Activated B cell treated with CpG ODN at 0.5 μM for 24 hours (primary cell): ENCODE measurements around the gene PRAME. TPM values are rescaled to one million over a fixed set of nuclear protein-coding genes. Genes with fewer than 3 reads are reported as not detected.

Experiments used
- ATAC-seq: fragments of 200-7000 bp; cut with Tn5 transposase; one replicate; pipeline ENCODE4 v1.10.0; 2021; ENCODE audit warnings: low read depth, mild to moderate bottlenecking, moderate library complexity
- CTCF ChIA-PET: fragments of 350-600 bp; sonication (Branson Sonifier 250); formaldehyde crosslinking; loops from one replicate; lab custom pipeline; 2021; ENCODE audit warnings: antibody characterized with exemption; lab: Charles Lee
- POLR2A ChIA-PET: fragments of 350-600 bp; sonication (Branson Sonifier 250); formaldehyde crosslinking; loops from one replicate; lab custom pipeline; 2021; ENCODE audit warnings: antibody characterized with exemption; lab: Charles Lee
- DNase-seq: peaks from one replicate; pipeline ENCODE4 v3.0.0; 2022
- H3K27ac Mint-ChIP-seq: one replicate; pipeline ENCODE4 v1.8.0; 2020; ENCODE audit warnings: mixed read lengths
- H3K27me3 Mint-ChIP-seq: one replicate; pipeline ENCODE4 v1.8.0; 2021; ENCODE audit warnings: mixed read lengths
- H3K36me3 Mint-ChIP-seq: one replicate; pipeline ENCODE4 v1.8.0; 2021; ENCODE audit warnings: low read depth, mixed read lengths
- H3K4me1 Mint-ChIP-seq: one replicate; pipeline ENCODE4 v1.8.0; 2021; ENCODE audit warnings: mixed read lengths
- H3K4me3 Mint-ChIP-seq: one replicate; pipeline ENCODE4 v1.8.0; 2020; ENCODE audit warnings: mild to moderate bottlenecking, mixed read lengths
- H3K9me3 Mint-ChIP-seq: one replicate; pipeline ENCODE4 v1.8.0; 2020; ENCODE audit warnings: mixed read lengths
- CTCF ChIP-seq: fragments of 200-600 bp; IDR thresholded peaks from one replicate; pipeline ENCODE4 v1.8.0; 2022; ENCODE audit warnings: antibody characterized with exemption, mild to moderate bottlenecking
- intact Hi-C: fragments of 100-400 bp; cut with micrococcal nuclease; formaldehyde crosslinking; loops from one replicate; pipeline ENCODE4 v1.15.1; 2024
- total RNA-seq: library from RNA; stranded (reverse); gene quantifications from 2 replicates; pipeline ENCODE4 v1.2.3, GENCODE V29; 2022

The PRAME gene
- total RNA-seq, 1 donor from 2014 or later = not detected

- Mint-ChIP-seq H3K27ac (no peak overlapping the region), H3K4me3 (no peak overlapping the region), H3K27me3 (no peaks in the 10 kb centered on the region), H3K4me1 (peaks cover 9% of the 10 kb centered on the region), H3K36me3 (no peaks in the 10 kb centered on the region), H3K9me3 (no peaks in the 10 kb centered on the region)
- no peak for DNase-seq
- intact Hi-C loops = loop anchor here (10.0 kb wide), 1 partner anchor 71 kb away; no protein-coding TSS in a partner anchor
- ChIA-PET CTCF (no interaction called here), POLR2A (no interaction called here)
- ATAC-seq = no peak
- TF ChIP-seq CTCF = no peak
Observed at GRCh38 chr22:22555596-22555995, 3.5 kb downstream of the PRAME start.

- H3K4me1 Mint-ChIP-seq = peaks cover 9% of the 10 kb centered on the region
- TF ChIP-seq CTCF = no peak
- DNase-seq (no peak), ATAC-seq (no peak)
- intact Hi-C loops = loop anchor here (10.0 kb wide), 1 partner anchor 70 kb away; no protein-coding TSS in a partner anchor
- no peaks in the 10 kb centered on the region for H3K9me3 Mint-ChIP-seq
- ChIA-PET POLR2A (interaction anchor here (0.6 kb wide), 1 partner anchor 192 kb away, joined by 3 read pairs; no protein-coding TSS in a partner anchor), CTCF (no interaction called here)
- no peaks in the 10 kb centered on the region for H3K36me3 Mint-ChIP-seq
- no peaks in the 10 kb centered on the region for H3K27me3 Mint-ChIP-seq
- no peak overlapping the region for H3K27ac Mint-ChIP-seq
- no peak overlapping the region for H3K4me3 Mint-ChIP-seq
Observed at GRCh38 chr22:22554587-22555284, 4.3 kb downstream of the PRAME start.

DNA sequence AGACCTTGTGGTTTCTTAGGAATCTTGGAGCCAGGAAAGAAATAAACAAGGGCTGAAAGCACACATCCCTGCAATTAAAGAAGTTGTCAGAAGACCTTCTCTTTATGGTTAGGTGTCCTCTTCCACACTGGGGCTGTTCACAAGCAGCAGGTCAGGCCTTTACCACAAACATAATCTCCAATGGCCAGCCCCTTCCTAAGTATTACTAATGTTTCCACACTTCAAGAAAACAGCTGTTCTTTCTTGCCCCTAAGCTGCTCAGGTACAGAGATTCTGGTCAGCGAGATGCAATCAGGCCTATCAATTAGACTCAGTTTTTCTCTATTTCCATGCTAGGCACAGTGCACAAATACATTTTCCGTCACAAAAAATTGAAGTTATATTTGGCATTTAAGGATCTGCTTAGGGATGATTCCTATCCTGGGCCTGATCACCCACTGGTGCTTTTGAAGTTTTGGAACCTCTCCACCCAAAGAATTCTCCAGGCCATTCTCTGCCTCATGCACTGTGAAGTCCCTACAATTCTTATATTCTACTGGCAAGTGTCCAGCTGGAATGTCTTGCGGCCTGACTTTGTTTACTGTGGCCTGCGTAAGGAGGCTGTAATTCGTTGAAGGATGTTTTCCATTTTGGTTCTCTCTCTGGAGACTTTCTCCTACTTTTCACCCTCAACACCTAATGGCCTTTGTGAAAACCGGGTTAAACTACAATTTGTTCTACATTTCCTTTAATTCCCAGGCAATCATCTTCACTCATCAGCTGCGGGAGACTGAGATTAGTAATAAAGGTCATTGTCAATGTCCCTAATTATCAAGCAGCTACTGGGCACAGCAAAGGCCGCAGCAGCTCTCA is 5.1 kb downstream of the PRAME start:
- Mint-ChIP-seq H3K36me3 (no peaks in the 10 kb centered on the region), H3K4me1 (peaks cover 3% of the 10 kb centered on the region), H3K27ac (no peak overlapping the region), H3K27me3 (no peaks in the 10 kb centered on the region), H3K9me3 (no peaks in the 10 kb centered on the region), H3K4me3 (no peak overlapping the region)
- no peak for DNase-seq
- intact Hi-C loops = loop anchor here (10.0 kb wide), 1 partner anchor 69 kb away; no protein-coding TSS in a partner anchor
- POLR2A ChIA-PET = interaction anchor here (0.6 kb wide), 1 partner anchor 191 kb away, joined by 3 read pairs; no protein-coding TSS in a partner anchor
- TF ChIP-seq CTCF = no peak
- no peak for ATAC-seq
- CTCF ChIA-PET = no interaction called here

DNA sequence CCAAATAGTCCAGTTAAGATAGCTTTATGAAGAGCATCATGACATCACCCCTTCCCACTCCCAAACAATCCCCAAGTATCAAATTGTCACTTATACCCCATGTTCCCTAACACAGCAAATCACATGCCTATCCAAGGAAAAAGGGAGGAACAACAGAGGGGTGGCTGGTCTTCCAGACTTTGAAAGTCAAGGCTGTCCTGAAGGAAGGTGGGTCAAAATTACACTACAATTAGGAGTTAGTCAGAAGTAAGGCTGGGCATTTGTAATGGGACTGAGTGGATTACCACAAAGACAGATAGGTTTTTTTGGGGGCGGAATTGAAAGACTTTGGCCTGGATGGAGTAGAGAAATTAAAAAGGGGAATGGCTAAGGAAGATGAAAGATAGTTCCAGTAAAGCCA is 5.9 kb downstream of the PRAME start:
- DNase-seq = no peak
- ChIA-PET POLR2A (no interaction called here), CTCF (interaction anchor here (0.7 to 1.1 kb wide), 3 partner anchors 123 to 196 kb away, joined by 3 to 6 read pairs (median 3); no protein-coding TSS in a partner anchor)
- Mint-ChIP-seq H3K4me3 (no peak overlapping the region), H3K9me3 (no peaks in the 10 kb centered on the region), H3K4me1 (peaks cover under 1% of the 10 kb centered on the region), H3K36me3 (no peaks in the 10 kb centered on the region), H3K27ac (no peak overlapping the region), H3K27me3 (no peaks in the 10 kb centered on the region)
- TF ChIP-seq CTCF = no peak
- intact Hi-C loops = loop anchor here (10.0 kb wide), 1 partner anchor 68 kb away; no protein-coding TSS in a partner anchor
- ATAC-seq = no peak
